Ovary (tissue), 9 donors: Measurements from ENCODE around the gene PAK5. TPM values are rescaled to one million over a fixed set of nuclear protein-coding genes. Genes with fewer than 3 reads are reported as not detected.

Source experiments
- DNase-seq, 5 donors: peaks; one replicate each; pipeline ENCODE4 v3.0.0-alpha.2; 2019 to 2020
- H3K27ac ChIP-seq, 2 donors: fragments of 200-600 bp; one replicate each; pipeline versions ENCODE4 v1.5.1 to v1.8.0; 2019 to 2022
- H3K27me3 ChIP-seq: fragments of 200-600 bp; one replicate; pipeline ENCODE4 v1.8.0; 2022
- H3K36me3 ChIP-seq: fragments of 200-600 bp; sonication (generic); one replicate; pipeline ENCODE4 v1.5.1; 2019
- H3K4me1 ChIP-seq: one replicate; pipeline ENCODE4 v1.8.1; 2013; ENCODE audit warnings: mild to moderate bottlenecking, moderate library complexity; ENCODE audit not compliant: insufficient read depth
- H3K4me3 ChIP-seq: fragments of 200-600 bp; sonication (generic); one replicate; pipeline ENCODE4 v1.5.1; 2017
- H3K9me3 ChIP-seq, 2 donors: fragments of 200-600 bp in 1 of 2; sonication (generic) in 1 of 2; one replicate each; pipeline versions ENCODE4 v1.5.1 to v1.8.1; 2013 to 2019; ENCODE audit warnings: mild to moderate bottlenecking in 1 of 2, moderate library complexity in 1 of 2
- CTCF ChIP-seq, 3 donors: fragments of 450-650 bp in 2 of 3; fragments of 200-600 bp in 1 of 3; IDR thresholded peaks; one replicate each; pipeline versions ENCODE4 v1.5.1 to v1.8.0; 2016 to 2022; ENCODE audit warnings: antibody characterized with exemption in 3 of 3, mild to moderate bottlenecking in 1 of 3
- EP300 ChIP-seq: sonication (generic); formaldehyde crosslinking; IDR thresholded peaks from one replicate; pipeline ENCODE4 v1.6.1; 2017; ENCODE audit warnings: antibody characterized with exemption
- POLR2A ChIP-seq: fragments of 450-650 bp; IDR thresholded peaks from one replicate; pipeline ENCODE4 v1.6.1; 2017; ENCODE audit warnings: antibody characterized with exemption, mild to moderate bottlenecking, moderate library complexity
- WGBS, 3 donors: extraction: QIAGEN DNeasy Blood & Tissue Kit in 1 of 3; methylation state at CpG; one replicate each; pipeline versions ENCODE4 v1.1.5 to v1.1.7; 2013 to 2017; 5-methylcytosine and 5-hydroxymethylcytosine counted together
- intact Hi-C, 4 donors: fragments of 100-400 bp; cut with DNase I; formaldehyde crosslinking; loops; one replicate each; pipeline versions ENCODE4 v1.11.0 to v1.15.1; 2022 to 2023
- polyA plus RNA-seq, 2 donors: library from polyadenylated mRNA; stranded (reverse); fragments of 200-250 nt in 1 of 2; fragments of 350-450 nt in 1 of 2; fragmentation: Illumina TruSeq in 1 of 2; extraction: RNeasy Lipid Tissue Mini Kit (QIAGEN cat#74804) in 1 of 2; gene quantifications; one replicate each; pipeline ENCODE4 v1.2.3, GENCODE V29; 2013 to 2014
- total RNA-seq, 7 donors: library from RNA; depleted of rRNA in 2 of 7; stranded (reverse); fragments of >200 nt in 2 of 7; fragmentation: NEBNext Ultra II Directional in 3 of 7; extraction: Animal tissue kit (Norgen Biotek cat#: 25700) in 3 of 7; gene quantifications; one replicate each; pipeline versions ENCODE4 v1.1.0 to v1.2.4, GENCODE V29; 2016 to 2023
- donor health status: DM: no; HTN: no; CAD: no; lungs with moderate emphysema.
- donor health status: DM: no; HTN: no; CAD: no.
- donor health status: Bipolar disorder and iron deficiency.
- donor health status: DM: yes; HTN: yes; CAD: no.
- donor health status: DM: no; HTN: no; CAD: no.
- donor health status: DM: yes; HTN: yes; CAD: no.

PAK5 gene
- total and polyA plus RNA-seq, 9 donors: under 0.01 to 0.47 (median 0.10) TPM; not detected in 2

- DNase-seq: no peak
- Histone ChIP-seq H3K4me1 (no peaks in the 10 kb centered on the region), H3K36me3 (no peaks in the 10 kb centered on the region), H3K27me3 (no peaks in the 10 kb centered on the region), H3K4me3 (no peak overlapping the region), H3K9me3 (no peaks in the 10 kb centered on the region), H3K27ac (no peak overlapping the region)
- 39 to 50% (median 48%) methylated on average over 33 to 34 of the region's 34 CpGs for WGBS, 3 donors
- no peak for TF ChIP-seq CTCF (IDR thresholded peaks at IDR 0.05)
- TF ChIP-seq EP300: no peak
- intact Hi-C loops: no loop called here
These were observed 332.5 kb downstream of the PAK5 start for GRCh38 chr20:9506280-9506821.

- Histone ChIP-seq H3K4me1 (peaks cover 5% of the 10 kb centered on the region), H3K36me3 (no peaks in the 10 kb centered on the region), H3K27ac (no peak overlapping the region), H3K9me3 (no peaks in the 10 kb centered on the region), H3K4me3 (no peak overlapping the region), H3K27me3 (no peaks in the 10 kb centered on the region)
- no peak for DNase-seq
- 27 to 35% (median 29%) methylated on average over 9 of the region's 9 CpGs for WGBS, 3 donors
- TF ChIP-seq EP300 (no peak), POLR2A (no peak), CTCF (IDR thresholded peaks at IDR 0.05) (no peak)
- intact Hi-C loops: no loop called here
These were observed 335.2 kb downstream of the PAK5 start for GRCh38 chr20:9503526-9504245.

GRCh38 chr20:9501473-9501872, 337.4 kb downstream of the PAK5 start:
- H3K4me3 ChIP-seq: no peak overlapping the region
- TF ChIP-seq EP300 (no peak), CTCF (IDR thresholded peaks at IDR 0.05) (no peak), POLR2A (no peak)
- H3K27ac ChIP-seq: no peak overlapping the region
- no peaks in the 10 kb centered on the region for H3K27me3 ChIP-seq
- intact Hi-C loops: no loop called here
- DNase-seq: no peak
- H3K36me3 ChIP-seq: no peaks in the 10 kb centered on the region
- H3K4me1 ChIP-seq: peaks cover 5% of the 10 kb centered on the region
- H3K9me3 ChIP-seq: no peaks in the 10 kb centered on the region
- 61 to 86% (median 84%) methylated on average over 2 of the region's 2 CpGs for WGBS, 3 donors

GRCh38 chr20:9500121-9500520, 338.8 kb downstream of the PAK5 start:
- 2 to 7% (median 5%) methylated on average over 2 of the region's 2 CpGs for WGBS, 3 donors
- no peaks in the 10 kb centered on the region for H3K27me3 ChIP-seq
- no peak overlapping the region for H3K27ac ChIP-seq
- H3K4me3 ChIP-seq: no peak overlapping the region
- DNase-seq: no peak
- intact Hi-C loops: no loop called here
- peaks cover 7% of the 10 kb centered on the region for H3K4me1 ChIP-seq
- H3K9me3 ChIP-seq: no peaks in the 10 kb centered on the region
- H3K36me3 ChIP-seq: no peaks in the 10 kb centered on the region
- TF ChIP-seq CTCF (IDR thresholded peaks at IDR 0.05) (no peak), EP300 (no peak), POLR2A (no peak)
